Activated naive CD4-positive, alpha-beta T cell treated with anti-CD3 and anti-CD28 coated beads, Interleukin-2, amount 50 U/mL, for 16 hours (primary cell): ENCODE measurements around the gene TMEM191C.
"Not testable (repeated sequence)": the region's sequence is repeated elsewhere in the genome, so short reads cannot be mapped to it uniquely, and the experiment has no call there.

ENCODE experiments used
- DNase-seq: peaks from one replicate; pipeline ENCODE4 v3.0.0-alpha.2; 2020

TMEM191C gene

DNA sequence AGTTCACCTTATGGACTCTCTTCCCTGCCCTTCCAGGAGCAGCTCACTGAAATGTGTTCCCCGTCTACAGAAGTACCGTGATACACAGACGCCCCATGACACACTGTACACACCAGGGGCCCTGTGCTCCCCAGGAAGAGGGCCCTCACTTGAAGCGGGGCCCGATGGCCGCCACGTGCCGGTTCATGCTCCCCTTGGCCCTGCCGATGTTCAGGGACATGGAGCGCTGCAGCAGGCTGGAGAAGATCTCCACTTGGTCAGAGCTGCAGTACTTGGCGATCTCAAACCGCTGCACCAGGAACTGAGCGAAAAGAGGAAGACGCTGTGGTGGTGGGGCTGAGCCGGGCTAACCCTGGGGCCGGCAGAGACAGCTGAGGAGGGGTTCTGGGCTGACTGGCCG lies 20.5 kb downstream of the TMEM191C start:
- DNase-seq: not testable (repeated sequence)

DNA sequence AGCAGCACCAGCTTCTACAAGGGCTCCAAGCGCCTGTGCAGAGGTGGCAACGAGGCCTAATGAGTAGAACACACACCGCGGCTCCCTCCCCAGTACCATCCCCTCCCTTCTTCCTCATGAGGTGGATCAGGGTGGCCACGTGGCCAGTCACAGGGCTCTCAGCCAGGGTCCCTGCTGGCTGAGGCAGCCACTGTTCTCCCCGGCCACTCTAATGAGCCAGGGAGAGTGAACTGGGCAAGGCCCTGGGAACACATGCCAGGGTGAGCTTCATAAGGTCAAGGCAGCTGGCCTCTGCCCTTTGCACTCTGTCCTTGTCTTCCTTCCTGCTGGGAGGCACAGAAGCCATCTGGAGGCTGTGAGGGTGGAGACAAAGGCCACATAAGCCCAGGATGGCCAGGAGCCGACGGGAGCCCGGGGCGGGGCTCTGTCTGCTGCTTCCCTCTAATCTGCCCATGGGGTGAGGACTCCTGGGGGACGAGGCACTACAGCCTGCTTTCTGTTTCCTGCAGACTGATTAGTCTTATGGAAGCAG lies 22.0 kb downstream of the TMEM191C start:
- not testable (repeated sequence) for DNase-seq

DNA sequence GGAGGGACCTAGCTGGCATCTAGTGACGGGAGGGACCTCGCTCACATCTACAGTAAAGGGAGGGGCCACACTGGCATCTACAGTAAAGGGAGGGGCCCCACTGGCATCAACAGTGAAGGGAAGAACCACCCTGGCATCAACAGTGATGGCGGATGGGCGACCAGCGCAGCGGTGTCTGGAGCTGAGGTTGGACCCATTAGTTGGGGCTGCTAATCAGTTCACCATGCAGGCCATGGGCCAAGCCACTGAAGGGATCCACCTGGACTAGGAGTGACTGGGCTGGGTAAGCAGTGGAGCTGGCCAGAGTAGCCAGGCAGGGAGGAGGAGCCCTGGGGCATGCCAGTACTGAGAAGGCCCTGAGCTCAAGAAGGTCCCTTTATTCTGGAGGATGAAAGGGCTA lies 23.4 kb downstream of the TMEM191C start:
- not testable (repeated sequence) for DNase-seq

DNA sequence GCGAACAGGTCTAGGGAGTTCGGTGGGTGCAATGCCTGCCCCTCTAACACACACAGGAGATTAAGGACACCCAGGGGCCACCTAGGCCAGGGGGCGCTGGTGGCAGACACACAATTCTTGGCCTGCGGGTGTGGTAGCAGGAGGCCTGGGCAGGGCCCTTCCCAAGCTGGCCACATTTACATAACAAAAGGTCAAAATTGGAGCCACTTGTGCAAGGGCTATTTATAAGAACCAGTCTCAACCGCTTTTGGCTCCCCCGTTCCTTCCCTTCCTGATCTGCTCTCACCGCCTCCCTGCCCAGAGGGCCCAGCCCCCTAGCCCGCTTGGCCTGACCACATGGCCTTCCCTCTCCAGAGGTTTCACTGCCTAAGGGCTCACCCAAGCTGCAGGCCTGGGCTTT lies 25.1 kb downstream of the TMEM191C start:
- DNase-seq: not testable (repeated sequence)

DNA sequence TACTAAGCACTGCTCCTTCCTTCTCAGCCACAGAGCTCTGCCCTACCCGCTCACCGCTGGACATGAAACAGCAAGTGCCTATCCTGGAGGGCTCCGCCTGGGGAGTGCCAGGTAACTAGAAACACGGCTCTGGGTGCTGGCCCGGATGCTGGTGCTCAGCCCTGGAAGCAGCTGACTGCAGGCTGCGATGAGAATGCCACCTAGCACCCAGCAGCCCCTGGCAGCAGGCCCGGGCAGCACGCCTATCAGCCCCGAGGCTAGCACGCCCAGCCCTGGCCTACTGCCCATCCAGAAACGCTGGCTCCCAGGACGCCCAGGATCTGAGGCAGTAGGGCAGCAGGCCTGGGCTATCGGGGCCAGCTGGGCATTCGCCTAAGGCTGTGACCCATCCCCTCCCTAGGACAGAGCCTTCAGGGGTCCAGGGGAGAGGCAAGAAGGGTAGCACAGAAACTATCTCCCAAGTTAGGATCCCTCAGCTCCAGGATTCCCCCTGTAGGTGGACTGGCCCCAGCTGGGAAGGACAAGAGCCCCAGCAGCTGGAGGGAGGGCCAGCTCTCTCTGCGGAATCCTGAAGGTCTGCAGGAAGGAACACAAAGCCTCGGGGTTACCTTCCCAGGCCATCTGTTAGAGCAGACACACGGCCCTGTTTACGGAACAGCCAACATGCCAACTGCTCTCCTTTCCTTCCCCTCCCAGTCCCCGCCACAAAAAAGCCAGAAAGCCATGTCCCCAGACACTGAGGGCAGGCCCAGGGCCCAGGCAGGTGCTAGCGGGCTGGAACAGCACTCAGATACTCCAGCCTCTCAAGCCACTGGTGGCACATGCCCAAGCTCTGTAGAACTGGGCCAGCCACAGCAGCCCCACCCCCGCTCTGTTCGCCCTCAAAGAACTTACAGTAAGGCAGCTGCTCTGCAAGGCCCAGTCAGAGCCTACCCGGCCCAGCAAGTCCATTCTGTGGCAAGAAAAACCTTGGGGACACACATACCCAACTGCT lies 26.9 kb downstream of the TMEM191C start:
- DNase-seq: not testable (repeated sequence)

DNA sequence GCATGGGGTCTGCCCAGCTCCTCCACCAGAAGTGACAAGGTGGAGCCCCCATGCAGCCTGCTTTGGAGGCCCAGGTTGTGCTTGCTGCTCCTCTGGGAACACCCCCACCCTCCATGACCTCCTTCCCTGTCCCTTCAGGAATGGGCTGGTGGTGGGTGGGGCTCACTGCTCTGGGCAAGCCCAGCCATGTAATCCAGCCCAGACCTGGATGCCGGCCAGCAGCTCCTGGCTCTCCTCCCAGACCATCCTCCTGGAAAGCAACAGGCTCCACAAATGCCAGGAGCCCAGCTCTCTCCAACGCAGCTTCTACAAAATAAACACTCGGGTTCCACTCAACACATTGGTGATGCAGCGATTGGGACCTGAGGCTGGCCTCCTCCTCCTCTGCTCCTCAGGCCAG lies 30.8 kb downstream of the TMEM191C start:
- not testable (repeated sequence) for DNase-seq

DNA sequence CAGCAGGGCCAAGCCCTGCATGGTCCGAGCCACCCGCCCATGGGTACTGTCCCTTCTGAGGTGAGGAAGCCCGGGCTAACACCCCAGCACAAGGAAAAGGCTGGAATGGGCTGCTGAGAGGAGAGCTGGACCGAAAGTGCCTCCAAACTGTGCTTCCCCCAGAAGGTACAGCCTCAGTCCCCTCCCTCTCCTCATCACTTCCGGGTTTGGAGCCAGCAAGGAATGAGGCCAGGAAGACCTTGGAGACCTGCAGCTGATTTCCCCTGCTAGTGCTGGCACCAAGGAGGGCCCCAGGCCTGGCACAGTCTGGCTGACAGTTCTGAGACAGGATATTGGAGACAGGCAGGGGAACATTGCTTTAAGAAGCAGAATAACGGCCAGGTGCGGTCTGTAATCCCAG lies 31.3 kb downstream of the TMEM191C start:
- not testable (repeated sequence) for DNase-seq

DNA sequence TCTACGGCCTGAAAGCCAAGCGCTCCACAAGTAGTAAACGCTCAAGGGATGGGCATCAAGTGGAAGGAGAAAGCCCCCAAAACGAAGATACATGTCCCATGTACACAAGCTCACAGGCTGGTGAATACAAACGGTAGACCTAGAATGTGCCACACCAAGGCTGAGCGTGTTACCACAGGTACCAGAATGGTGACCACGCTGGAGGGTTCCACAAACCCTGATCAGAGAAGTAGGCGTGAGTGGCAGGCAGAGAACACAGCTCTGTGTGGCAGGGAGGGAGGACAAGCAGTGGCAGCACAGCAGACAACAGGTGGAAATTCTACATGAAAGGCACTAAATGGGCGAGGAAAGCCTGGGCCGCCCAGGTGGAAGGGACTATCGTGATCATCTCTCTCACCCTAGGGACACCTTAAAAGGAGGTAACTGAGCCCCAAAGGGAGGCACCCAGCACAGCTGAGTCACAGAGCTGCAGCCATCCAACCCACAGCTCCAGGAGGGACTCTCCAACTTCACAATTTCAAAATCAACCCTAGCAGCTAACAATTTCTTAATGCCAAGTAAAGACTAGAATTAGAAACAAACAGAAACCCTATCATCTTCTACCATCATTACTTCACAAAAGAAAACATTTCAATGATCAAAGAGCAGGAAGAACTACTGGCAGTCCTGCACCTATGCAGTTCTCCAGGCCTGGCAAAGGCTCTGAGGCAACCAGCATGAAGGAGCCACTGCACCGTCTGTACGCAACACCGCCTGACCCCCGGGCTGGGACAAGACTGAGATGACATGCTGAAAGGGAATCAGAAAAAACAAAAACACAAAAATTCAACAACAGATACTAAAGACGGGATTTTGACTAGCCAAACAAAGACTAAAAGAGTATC lies 32.7 kb downstream of the TMEM191C start:
- not testable (repeated sequence) for DNase-seq

DNA sequence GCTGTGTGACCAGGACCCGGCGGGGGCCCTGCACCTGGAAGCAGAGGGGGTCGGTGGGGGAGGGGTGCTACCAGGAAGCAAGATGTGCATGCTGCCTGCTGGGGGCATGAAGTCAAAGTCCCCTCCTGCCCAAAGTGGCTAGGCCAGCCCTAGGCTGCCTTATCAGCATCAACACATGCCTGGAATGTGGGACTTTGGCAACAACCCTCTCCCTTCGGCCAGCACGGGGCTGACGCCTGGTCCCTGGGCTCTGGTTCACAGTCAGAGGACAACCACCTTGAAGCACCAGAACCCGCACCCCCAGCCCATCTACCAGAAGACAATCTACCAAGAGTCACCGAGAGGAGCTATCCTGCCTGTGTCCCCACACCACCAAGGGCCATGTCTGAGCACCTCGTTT lies 43.2 kb downstream of the TMEM191C start:
- not testable (repeated sequence) for DNase-seq

DNA sequence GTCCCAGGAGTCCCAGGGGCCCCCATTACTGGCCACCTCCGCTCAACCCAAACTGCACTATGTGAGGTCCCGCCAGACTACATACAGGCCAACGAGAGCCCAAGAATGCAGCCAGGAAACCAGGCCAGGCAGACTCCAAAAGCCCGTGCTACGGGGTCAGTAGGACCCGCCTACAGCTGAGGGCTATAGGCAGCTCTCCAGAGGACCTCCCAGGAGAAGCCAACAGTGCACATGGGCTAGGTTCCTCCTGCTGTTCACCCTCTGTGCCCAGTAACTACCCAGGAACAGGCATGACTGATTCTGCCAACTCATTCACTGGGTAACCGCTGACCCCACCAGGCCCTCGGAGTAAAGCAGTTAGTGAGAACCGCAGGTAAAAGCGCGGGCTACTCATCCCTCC lies 44.8 kb downstream of the TMEM191C start:
- DNase-seq: not testable (repeated sequence)

DNA sequence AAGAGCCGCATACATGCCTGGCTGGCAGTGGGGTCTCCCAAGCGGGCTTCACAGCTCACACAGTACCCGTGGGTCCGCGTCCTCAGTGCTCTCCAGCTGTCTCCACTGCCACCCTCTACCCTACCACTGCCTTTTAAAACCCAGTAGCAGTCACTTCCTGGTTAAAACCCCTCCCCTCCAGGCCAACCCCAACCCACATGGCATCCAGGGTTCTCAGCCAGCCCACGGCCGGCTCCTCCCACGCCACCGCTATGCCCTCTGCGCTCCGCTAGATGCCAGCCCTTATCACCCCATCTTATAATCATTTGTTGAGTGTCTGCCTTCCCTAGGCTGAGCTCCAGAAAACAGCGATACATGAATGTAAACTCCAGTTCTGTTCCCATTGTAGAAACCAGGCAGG lies 46.9 kb downstream of the TMEM191C start:
- not testable (repeated sequence) for DNase-seq

DNA sequence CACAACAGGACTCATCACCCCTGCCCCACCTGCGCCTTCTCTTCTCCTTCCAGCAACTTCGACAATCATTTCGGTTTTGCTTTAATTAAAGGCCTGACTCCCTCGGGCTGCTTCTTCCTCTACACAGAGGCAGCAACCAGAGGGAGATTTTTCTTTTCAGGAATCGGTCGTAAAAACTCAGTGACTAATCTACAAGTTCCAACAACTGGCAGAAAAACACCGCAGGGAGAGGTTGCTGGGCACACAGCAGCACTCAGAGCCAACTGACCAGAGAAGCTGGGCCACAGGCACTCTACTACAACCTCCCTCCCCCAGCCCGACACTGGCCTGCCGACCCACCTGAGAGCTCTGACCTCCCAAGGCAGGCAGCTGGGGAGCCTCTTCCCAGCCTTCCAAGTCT lies 48.0 kb downstream of the TMEM191C start:
- not testable (repeated sequence) for DNase-seq

DNA sequence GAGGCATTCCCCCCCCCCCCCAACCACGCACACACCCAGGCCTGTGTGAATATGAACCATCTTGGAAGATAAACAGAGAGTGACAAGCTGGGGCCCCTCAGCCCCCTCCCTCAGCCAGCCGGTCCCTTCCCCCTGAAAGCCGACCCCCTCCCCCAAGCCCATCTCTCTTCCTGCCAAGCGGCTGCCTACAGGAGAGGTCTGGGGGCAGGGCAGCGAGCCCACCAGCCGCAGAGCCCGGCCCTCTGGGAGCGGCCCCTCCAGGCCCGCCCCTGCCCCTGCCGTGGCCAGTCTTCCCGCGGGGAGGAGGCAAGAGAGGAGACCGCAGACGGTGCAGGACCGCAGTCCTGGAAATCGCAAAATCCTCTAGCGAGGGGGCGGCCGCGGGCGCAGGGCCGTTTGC lies 49.3 kb downstream of the TMEM191C start:
- DNase-seq: not testable (repeated sequence)

DNA sequence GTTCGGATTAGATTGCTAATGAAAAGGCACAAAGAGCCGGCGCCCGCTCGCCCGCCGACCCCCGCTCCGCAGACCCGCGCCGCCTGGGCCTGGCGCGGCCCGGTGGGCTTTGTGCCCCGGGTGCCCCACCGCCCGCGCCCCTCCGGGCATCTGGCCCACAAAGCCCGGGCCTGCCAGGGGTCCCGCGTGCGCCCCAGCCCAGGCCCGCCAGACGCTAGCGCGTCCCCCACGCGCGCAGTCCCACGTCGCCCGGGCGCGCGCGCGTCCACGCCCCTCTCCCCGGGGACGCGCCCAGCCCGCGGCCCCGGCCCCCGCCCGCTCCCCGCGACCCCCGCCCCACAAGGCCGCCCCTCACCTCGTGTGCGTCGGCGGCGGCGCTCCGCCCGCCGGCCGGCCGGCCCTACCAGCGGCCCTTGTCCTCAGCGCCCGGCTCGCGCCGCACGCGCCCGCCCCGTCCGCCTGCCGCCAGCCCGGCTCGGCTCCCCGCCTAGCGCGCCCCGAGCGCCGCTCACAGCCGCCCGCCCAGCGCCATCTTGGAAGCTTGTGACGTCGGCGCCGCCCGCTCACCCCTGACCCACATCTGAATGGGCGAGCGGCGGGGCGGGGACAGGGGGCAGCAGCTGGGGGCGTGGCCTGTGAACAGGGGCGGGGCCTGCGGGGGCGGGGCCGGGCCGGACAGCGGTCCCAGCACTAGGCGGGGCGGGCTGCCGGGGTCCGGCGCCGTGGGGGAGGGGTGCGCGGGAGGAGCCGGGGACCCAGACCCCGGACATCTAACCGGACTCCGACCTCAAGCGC lies 50.0 kb downstream of the TMEM191C start:
- DNase-seq: not testable (repeated sequence)
